GM12892 (cell line): ENCODE results near the gene LRCH1.

Source experiments
- POLR2A ChIP-seq: IDR thresholded peaks from 2 replicates; pipeline ENCODE4 v1.6.1; 2011; ENCODE audit warnings: low read depth, low read length, control low read depth
- POLR2AphosphoS5 ChIP-seq: IDR thresholded peaks from 2 replicates; pipeline ENCODE4 v1.6.1; 2011; ENCODE audit warnings: low read depth, low read length, control low read depth
- TAF1 ChIP-seq: IDR thresholded peaks from 2 replicates; pipeline ENCODE4 v1.6.1; 2011; ENCODE audit warnings: low read depth, mild to moderate bottlenecking, control low read depth, low read length, borderline replicate concordance

DNA sequence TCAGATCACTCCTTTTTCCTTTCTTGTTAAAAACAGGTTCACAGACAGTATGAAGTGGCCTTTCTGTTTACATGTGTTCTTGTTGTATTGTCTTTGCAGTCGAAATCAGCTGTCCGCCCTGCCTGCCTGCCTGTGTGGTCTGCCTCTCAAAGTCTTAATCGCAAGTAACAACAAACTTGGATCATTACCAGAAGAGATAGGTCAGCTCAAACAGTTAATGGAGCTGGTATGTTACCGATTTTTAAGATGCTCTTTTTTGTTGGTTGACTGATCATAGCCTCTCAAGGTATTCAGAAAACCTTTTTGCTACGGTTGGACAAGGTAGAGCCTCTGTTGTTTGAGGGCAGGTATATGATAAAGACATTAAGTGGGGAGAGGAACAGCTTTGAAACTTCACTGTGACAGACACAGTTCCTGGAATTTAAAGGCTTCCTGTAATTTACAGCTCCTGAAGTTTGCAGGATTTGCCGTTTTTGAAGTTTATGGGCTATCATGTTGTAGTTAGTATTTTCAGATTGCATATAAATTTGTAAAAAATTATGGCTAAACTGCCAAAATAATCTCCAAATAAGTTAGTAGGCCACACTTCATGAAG is 116.1 kb downstream of the LRCH1 start:
- TF ChIP-seq POLR2A (no peak), POLR2AphosphoS5 (no peak), TAF1 (no peak)
